NCI-H2171 treated with DMSO at 0.1 percent for 48 hours (cell line): ENCODE measurements around the gene SLC40A1.
"Not testable (repeated sequence)": the region's sequence is repeated elsewhere in the genome, so short reads cannot be mapped to it uniquely, and the experiment has no call there.

Source experiments
- DNase-seq: peaks from one replicate; lab custom pipeline; 2025; lab: John Stamatoyannopoulos, UW

The SLC40A1 gene

GRCh38 chr2:189580658-189581353 lies at the start of gene SLC40A1:
Gene SLC40A1 (minus strand): TSS chr2:189580786. CDS start chr2:189580460, 326 bp downstream.
- DNase-seq, result peak; percentile 47

DNA sequence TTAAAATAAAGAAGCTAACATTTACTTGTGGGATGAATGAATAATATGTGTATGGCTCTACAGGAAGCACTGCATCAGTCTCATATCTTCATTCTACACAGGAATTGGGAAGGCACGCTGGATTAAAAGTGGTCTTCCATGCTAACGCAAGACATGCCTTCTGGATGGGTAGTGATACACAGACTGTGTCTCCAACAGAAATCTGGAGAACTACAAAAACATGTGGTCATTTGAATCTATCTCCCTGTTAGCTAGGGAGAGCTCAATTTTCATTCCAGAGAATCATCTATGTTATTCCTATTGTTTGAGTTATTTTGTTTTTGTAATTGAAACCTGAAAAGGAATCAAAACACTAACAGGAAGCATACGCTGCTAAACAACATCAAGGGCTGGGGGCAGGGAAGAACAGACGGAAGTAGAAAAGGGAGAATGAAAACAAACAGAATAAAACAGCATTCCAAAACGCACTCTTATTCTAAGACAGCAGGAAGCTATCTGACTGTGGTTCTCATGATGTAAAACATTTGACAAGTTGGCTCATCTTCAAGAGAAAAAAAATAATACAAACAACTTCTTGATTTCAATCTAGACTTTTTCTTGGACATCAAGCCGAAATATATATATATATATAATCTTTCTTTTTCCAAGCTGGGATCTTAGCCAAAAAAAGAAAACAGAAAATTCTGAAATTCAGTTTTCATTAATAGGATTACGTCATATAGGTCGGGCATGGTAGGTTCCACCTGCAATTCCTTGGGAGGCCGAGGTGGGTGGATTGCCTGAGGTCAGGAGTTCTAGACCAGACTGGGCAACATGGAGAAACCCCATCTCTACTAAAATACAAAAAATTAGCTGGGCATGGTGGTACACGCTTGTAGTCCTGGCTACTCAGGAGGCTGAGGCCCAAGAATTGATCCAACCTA lies 49.2 kb upstream of the SLC40A1 start:
- DNase-seq, result no peak

DNA sequence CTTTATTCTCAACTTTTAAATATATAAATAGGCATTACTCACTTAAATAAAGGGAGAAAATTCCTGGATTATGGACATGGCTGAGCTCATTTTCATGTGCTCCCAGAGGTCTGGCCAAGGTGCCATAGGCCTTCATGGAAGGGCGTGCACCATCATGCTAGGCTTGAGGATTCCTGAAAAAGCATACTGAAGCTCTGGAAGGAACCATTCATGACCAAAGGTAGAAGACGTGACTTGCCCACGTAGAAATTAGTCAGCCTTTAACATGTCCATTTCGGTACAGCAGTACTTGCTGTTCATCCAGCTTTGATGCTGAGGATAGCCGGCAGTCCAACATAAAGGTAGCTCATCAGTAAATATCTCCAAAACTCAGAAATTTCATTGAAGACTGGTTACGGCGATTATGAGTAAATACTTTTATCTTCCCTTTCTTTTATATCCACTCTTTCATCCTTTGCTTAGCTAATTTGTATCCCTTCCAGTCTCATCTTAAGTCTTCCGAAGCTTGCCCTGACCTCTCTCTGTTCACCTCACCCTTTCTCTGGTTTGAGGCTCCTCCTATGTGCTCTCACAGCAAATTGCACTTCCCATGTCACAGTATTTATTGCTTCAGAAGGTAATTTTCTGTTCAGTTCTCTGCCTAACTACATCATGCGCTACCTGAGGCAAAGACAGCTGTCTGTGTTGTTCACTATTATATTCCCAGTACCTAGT lies 48.4 kb upstream of the SLC40A1 start:
- DNase-seq, result no peak

DNA sequence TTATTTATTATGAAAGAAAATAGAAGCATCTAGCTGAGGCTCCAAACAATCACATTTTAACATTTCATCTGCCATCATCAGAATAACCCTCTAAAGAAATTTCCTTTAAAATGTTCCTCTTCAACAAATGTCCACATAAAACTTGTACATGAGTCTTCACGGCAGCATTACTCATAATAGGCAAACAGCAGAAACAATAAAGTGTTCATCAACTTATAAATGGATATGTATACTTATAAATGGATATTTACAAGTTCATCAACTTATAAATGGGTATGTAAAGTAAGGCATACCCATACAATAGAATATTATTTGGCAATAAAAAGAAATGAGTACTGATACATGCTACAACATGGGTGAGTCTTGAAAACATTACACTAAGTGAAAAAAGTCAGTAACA lies 47.2 kb upstream of the SLC40A1 start:
- DNase-seq, result no peak

DNA sequence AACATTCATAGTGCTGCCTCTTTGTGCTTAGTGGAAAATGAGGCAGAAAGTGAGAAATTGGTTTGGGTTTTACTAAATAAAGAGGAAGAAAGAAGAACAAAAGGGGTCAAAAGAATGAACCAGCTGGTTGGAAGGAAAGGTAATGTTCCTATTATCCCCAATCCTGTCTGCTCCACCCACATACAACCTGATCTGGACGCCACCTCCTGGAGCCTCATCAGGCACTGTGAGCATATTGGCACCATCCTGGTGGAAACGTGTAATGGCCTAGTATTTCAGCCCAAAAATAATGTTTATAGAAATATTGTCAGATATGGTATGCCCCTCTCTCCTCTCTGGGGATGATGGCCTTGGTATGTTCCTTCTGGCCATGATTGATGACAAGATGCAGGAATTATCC lies 45.0 kb upstream of the SLC40A1 start:
- DNase-seq, result no peak

- DNase-seq, result no peak
Measured at GRCh38 chr2:189624648-189625355, 44.2 kb upstream of the SLC40A1 start.

GRCh38 chr2:189623049-189623448 lies 42.5 kb upstream of the SLC40A1 start:
- no peak for DNase-seq

- DNase-seq, result no peak
Measured at GRCh38 chr2:189621781-189622180, 41.2 kb upstream of the SLC40A1 start.

DNA sequence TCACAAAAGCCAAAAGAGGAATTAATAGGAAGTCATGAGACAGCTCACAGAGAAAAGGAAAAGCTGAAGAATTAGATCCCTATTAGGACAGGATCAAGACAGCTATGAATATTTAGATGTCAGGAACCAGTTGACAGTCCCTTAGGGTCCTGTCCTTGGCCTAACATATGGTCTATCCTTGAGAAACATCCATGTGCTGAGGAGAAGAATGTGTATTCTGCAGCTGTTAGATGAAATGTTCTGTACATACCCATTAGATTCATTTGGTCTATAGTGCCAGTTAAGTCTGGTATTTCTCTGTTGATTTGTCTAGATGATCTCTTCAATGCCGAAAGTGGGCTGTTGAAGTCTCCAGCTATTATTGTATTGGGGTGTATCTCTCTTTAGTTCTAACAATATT lies 37.6 kb upstream of the SLC40A1 start:
- no peak for DNase-seq

GRCh38 chr2:189614585-189614984 lies 34.0 kb upstream of the SLC40A1 start:
- no peak for DNase-seq

GRCh38 chr2:189613650-189614420 lies 33.2 kb upstream of the SLC40A1 start:
- no peak for DNase-seq

- DNase-seq, result no peak
Measured at GRCh38 chr2:189613077-189613636, 32.6 kb upstream of the SLC40A1 start.

DNA sequence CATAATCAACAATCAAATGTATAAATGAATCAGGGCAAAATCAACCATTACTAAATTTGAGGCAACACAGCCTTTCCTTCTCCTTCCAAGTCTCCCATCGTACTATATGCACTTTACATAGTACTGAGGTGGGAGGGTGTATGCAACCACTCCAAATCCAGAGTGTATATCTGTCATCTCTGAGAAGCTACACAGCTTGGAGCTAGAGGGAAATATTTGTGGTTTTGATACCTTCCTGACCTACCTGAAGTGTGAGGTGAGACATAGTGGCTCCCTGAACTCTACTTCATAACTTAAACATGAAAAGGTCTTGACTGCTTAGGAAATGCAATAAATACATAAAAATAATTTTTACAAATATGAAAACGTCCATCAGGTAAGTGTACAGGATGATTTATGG lies 30.1 kb upstream of the SLC40A1 start:
- no peak for DNase-seq

DNA sequence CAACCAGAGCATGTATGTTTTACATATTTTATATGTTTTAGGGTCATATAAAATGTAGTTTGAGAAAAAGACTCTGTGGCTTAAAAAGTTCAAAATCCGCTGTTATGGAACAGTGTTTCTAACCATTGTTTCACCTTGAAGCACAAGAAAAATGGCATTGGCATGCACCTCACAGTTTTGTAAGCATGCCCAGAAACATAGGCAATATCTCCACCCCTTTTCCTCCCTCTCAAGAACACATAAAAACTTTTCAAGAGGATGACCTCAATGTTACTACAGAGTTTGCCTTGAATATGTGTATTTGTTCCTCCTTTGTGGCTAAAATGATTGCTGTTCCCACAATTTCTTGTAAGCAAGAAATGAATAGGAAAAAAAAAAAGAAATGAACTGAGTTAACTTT lies 29.3 kb upstream of the SLC40A1 start:
- no peak for DNase-seq

- DNase-seq, result no peak
Measured at GRCh38 chr2:189609423-189609816, 28.8 kb upstream of the SLC40A1 start.

GRCh38 chr2:189608795-189609422 lies 28.3 kb upstream of the SLC40A1 start:
- no peak for DNase-seq

DNA sequence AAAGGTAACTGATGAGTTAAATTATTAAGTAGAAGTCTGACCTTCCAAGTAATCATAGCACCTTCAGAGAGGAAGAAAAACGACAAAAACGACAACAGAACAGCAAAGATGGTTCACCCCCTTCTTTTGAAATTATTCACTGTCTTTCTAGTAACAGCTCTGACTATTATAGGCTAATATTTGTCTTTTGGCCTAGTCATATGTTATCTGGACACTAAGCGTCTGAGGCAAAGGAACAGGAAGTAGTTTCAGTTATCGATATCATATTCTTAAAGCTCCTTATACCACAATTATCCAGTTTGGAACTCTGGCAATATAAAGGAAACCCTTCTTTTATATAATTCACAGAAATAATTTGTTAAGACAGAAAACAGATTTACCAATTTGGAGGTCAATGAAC lies 27.6 kb upstream of the SLC40A1 start:
- no peak for DNase-seq

DNA sequence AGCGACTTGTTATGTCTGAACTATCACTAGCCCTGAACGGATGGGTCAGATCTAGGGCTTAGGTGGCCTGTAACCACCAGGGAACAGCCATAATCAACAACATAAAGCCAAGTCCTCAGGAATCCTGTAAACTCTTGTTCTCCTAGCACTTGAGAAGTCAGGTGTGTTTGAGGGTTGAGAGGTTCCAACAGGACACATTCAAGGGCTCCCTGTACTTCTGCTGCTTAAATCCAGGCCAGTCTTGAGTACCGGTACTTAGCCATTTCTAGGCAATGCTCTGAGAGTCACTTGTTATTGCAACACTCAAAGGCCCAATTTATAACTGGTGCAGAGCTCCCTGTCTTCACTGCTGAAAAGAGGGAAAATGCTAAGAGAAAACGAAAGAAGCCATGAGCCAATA lies 21.6 kb upstream of the SLC40A1 start:
- no peak for DNase-seq

GRCh38 chr2:189601652-189602051 lies 21.1 kb upstream of the SLC40A1 start:
- DNase-seq, result not testable (repeated sequence)

GRCh38 chr2:189601043-189601442 lies 20.5 kb upstream of the SLC40A1 start:
- no peak for DNase-seq
